ENCODE measurements around the gene QDPR.
"Not testable (repeated sequence)": the region's sequence is repeated elsewhere in the genome, so short reads cannot be mapped to it uniquely, and the experiment has no call there.

QDPR gene
- total RNA-seq, result 6.6 to 7.2 reads per million in 2 donors

DNA sequence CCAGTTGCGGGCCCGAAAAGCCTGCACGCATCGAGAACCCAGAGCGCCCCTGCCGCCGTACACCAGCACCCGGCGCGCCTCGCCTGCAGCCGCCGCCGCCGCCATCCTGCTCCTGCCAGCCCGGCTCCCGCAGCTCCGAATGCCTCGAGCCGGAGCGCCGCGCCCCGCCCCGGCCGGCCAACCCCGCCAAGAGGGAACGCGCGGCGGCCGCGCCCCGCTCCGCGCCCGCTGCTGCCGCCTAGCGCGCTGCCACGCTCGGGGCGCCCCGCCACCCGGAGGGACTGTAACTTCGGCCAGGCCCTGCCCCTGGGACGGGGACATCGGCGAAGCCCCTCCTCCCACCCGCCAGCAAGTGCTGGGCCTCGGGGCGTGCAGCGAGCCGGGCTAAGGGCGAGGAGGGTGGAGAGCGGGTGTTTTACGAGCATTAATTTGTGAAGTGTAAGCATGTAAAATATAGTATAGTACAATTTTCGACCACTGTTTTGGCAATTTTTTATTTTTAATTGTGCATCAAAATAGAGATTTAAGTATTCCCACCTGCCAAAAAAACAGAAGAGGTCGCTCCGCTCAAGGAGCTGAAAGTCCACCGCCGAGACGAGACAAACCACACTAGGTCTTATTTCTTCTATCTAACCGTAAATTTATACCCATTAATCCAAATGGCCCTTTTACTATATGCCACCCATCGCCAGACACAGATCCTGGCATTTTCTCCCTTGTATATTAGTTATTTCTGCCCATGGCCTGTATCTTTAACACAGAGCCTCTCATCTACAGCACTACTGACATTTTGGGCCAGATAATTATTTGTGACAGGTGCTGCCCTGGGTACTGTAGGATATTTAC is at the start of gene QDPR:
TSS of gene QDPR (minus strand) at position 141 of the 846 bp plus-strand sequence. CDS start at position 105, 36 bp downstream.
- peak; percentile 58 for DNase-seq

DNA sequence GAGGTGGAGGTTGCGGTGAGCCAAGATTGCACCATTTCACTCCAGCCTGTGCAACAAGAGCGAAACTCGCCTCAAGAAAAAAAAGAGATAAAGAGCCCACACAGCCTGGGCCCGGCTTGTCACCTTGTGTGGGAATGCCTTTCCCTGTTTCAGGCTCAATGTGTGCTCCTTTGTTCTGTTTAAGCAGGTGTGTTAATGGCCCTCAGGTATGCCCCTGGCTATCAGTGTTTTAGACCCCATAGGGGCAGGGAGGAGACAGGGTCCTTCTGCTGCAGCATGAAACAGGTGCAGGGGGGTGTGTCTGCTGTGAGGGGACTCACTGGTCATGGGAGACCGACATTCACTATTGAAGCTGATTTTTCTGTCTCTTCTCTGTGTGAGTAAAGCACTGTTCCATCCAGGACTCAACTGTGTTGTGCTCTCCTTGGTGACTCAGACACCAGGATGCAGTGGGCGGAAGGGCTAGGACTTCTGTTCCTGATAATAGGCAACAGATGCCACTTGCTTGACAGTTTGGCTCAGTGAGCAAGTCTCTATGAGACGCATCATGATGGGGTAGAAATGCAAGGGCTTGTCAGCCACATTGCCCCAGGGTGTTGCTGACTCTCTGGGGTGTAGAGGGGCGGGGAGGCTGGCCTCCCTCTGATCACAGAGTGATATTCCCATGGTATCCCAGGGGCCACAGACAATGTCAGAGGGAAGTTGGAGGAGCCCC is 49.5 kb upstream of the QDPR start:
- DNase-seq, result no peak

DNA sequence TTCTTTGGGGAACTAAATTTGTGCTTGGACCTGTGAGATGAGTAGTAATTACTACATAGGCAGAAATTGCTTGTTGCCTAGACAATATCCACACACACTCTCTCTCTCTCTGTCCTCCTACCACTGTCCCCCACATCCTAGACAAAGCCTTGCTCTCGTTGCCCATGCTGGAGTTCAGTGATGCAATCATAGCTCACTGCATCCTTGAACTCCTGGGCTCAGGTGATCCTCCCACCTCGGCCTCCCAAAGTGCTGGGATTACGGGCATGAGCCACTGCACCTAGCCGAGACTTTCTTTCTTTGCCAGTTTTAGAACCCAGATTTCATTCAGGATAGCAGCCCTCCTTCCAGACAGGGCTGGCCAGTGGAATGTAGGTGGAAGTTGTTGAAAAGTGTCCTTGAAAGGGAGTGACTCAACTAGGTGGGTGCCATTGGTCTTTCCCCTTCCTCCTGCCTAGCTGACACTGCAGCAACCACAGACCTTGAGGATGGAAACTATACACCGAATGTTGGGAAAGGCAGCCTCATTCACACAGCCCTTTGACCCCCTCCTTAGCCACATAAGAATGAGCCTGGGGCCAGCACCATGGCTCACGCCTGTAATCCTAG is 48.3 kb upstream of the QDPR start:
- DNase-seq, result no peak

DNA sequence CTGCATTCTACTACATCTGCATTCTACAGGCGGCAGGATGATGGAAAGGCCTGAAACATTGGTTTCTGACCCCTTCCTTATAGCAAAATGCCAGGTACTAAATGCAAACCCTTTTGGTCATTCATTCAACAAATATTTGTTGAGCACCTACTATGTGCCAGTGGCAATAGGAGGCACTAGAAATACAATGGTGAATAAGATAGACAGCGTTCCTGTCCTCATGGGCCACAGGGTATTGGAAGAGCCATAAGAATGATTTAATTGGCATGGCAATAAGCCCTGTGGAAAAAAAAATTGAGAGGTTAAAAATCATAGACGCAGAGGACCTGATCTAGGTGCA is 47.8 kb upstream of the QDPR start:
- no peak for DNase-seq

DNA sequence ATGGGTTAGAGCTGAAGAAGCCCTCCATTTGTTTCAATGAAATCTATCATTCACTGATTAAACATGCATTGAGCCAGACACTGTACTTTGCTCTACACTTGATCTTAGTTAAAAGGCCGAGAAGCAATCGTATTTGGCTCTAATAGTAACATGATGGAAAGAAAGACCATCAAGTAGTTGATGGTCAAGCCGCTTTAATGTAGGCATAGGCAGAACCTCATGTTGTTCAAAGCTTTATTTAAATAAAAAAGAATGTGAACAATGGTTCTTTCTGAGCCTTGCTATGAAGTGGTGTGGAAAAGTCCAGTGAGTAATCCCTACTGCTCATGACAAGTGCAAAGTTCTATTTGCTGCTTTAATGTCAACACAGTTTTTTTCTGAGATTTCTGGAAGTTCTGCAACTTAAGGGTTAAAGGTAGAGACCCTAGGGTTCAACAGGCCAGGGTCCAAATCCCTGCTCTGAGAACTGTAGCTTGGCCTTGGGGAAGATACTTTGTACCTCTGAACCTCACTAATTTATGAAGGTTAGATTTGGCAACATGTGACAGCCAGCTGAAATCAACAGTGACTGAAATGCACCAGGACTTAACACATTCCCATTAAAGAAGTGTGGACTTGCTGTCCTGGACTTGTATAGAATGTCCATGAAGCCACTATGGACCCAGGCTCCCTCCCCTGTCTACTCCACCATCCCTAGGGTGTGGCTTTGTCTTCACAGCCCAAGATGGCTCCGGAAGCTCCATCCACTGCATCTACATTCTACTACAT is 47.2 kb upstream of the QDPR start:
- DNase-seq, result no peak

DNA sequence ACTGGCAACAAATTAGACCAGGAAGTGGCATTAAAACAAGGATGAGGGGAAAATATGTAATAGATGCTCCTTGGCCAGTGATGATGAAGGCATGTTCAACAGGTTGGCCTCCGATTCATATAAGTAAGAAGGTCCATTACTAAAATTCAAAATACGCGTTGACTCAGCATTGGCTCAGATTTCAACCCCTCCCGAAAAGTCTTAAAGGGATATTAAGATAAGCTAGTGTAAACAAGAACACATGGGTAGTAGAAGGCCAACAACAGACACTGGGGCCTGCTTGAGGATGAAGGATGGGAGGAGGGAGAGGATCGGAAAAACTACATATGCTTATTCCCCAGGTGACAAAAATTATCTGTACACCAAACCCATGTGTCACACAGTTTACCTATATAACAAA is 46.0 kb upstream of the QDPR start:
- DNase-seq, result no peak

DNA sequence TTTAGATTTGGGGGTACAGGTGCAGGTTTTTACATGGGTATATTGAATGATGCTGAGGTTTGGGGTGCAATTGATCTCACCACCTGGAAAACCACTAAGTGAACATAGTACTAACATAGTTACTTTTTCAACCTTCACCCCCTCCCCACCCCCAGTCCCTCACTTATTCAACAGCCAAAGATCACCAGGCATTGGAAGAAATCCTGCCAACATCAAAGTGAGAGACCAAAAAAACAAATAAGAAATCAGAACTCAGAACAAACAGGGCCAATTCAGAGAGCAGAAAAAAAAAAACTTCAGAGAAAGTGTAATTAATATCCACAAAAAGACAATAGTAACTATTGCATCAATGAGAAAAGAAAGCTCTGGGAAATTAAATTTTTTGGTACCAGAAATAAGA is 44.6 kb upstream of the QDPR start:
- DNase-seq, result no peak

DNA sequence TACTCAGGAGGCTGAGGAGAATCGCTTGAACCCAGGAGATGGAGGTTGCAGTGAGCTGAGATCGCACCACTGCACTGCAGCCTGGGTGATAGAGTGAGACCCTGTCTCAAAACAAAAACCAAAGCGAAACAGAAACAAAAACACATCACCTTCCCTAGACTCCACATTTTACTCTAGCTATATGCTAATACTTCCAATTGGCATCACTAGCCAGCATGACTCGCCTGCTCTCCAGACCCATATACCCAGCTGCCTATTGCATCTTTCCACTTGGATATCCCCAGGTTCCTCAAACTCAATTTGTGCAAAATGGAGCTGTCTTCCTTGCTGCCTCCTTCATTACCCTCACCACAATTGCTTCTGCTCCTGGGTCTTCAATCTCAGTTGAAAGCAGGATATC is 42.7 kb upstream of the QDPR start:
- DNase-seq, result no peak

DNA sequence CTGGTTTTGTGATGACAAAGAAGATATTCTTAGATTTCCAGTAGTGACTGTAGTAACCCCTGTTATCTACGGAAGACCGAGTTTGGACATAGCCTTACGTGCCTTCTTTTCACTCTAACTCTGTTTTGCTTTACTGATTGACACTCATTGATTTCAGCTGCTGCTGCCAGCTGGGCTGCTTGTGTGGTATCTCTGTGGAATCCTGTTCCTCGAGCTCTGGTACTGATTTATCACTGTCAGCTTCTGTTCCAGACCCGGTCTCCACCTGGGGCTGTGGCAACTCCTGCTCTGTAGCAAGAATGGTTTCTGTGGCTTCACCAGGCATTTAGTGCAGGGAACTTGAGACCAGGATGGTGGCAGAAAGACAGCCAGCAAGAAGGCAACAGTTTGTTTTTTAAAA is 40.5 kb upstream of the QDPR start:
- DNase-seq, result no peak

DNA sequence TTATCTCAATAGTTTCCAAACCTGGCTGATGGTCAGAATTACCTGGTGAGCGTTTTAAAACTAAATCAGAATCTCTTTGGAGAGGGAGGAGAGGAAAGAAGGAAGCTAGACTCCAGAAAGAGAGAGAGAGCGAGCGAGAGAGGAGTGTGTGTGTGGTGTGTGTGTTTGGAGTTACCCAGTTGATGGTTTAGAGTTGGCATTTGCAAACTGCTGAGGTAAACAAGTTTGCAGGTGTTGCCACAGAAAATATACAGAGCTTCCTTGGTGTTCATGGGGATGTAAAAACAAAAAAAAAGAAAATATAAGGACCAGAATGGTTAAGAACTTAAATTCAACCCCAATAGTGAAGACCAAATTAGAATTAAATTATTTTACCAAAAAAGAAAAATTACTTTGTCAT is 38.7 kb upstream of the QDPR start:
- DNase-seq, result no peak

DNA sequence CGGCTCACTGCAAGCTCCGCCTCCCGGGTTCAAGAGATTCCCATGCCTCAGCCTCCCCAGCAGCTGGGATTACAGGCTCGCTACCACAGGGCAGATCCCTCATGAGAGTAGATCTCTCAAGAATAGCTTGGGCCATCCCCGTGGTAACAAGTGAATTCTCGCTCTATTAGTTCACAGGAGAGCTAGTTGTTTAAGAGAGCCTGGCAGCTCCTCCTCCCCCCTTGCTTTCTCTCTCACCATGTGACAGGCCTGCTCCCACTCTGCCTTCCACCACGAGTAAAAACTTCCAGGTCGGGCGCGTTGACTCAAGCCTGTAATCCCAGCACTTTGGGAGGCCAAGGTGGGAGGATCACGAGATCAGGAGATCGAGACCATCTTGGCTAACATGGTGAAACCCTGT is 34.8 kb upstream of the QDPR start:
- no peak for DNase-seq

DNA sequence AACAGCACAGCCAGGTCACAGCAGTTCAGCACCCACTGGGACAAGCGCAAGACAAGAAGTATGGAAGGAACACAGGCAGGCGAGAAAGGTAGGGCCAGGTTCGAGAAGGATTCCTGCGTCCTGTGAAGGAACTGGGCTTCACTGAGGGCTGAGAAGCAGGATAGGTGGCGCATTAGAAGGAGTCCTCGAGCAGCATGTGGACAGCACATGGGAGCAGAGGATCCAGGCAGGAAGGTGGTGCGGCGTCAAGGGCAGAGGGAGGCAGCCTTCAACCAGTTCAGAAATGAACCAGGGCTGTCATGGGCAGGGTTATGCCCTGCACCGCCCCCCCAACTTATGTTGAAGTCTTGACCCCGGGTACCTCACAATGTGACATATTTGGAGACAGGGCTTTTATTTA is 34.3 kb upstream of the QDPR start:
- DNase-seq, result no peak

DNA sequence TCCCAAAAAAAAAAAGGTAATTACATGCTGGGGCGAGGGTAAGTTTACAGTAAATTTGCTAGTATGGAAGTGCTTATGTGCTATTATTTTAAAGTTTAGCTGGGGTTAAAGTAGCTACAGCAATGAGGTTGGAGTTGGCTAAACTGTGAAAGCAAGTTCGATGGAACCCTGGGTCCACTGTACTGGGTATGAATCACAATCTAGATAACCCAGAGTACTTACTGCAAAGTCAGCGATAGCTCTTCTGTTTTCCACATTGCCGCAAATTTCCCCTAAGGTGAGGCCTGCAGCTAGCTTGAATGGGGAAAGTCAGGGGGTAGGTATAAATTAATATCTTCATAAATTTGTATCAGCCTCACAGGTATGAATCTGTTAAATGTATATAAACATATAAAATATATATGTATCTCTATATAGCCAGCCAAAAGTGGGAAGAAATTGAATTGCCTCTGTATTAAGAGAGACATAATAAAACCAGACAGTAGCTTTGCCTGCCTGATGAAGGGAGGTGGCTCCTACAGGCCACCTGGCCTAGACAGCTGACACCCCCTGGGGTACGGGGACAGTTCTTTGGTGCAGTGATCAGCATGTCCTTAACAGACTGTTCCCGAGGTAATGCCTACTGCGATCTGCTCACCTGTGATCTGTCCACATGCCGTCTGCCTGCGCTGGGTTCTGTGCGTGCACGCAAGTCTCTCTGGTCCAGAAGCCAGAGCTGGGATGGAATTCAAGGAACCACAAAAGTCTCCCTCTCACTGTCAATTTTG is 33.7 kb upstream of the QDPR start:
- DNase-seq, result no peak

DNA sequence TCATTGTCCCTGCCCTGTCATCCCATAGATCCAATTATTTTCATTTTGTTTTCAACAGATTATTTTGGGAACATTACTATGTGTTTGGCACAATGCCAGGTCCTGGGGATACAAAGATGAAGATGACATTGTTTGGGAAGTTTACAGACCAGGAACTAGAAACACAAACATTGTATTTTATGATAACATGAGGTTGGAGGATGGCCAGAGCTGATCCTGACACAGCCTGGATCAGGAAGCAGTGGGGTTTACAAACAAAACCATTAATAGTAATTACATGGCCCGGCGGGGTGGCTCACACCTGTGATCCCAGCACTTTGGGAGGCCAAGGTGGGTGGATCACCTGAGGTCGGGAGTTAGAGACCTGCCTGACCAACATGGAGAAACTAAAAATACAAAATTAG is 32.9 kb upstream of the QDPR start:
- DNase-seq, result no peak

DNA sequence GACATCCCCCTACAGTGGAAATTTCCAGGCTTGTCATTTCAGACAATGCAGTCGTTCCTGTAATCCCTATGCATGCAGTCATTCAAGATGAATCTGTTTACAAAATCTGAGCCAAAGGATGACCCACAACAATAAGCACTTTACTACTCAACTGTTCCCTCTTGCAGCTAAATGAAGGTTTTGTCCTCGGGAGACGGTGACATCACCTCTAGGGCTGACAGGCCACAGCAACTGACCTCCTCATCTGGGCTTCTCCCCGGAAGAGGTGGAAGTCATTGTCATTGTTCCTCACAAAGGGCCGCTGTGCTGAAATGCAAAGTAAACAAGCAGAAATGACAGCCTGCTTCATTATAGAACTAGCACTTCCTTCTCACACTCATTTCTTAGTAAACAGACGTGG is 32.3 kb upstream of the QDPR start:
- no peak for DNase-seq

DNA sequence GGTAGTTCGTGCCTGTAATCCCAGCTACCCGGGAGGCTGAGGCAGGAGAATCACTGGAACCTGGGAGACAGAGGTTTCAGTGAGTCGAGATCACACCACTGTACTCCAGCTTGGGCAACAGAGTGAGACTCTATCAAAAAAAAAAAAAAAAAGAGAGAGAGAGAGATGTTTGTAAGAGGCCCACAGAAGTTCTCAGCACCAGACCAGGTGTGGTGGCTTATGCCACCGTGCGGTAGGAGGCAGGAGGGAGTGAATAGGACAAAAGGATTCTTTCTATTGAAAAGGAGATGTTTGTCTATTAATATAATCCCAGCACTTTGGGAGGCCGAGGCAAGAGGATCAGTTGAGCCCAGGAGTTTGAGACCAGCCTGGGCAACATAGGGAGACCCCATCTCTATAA is 25.2 kb upstream of the QDPR start:
- DNase-seq, result not testable (repeated sequence)

DNA sequence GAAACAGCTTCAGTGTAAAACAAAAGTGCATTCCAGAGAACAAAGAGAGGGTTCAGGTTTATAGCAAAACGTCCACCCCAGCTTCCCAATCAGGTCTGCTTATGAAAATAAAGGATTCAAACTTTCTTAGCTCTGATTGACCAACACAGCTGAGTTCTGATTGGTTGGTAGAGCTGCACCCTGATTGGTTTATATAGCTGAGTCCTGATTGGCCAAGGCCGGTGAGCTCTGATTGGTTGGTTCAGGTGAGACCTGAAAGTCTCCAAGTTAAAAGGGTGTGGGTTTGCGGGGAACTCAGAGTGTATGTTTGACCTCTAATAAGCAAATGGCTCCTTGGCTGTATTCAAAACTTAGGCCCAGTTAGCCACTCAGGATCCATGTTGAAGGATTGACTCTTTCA is 24.0 kb upstream of the QDPR start:
- DNase-seq, result no peak

DNA sequence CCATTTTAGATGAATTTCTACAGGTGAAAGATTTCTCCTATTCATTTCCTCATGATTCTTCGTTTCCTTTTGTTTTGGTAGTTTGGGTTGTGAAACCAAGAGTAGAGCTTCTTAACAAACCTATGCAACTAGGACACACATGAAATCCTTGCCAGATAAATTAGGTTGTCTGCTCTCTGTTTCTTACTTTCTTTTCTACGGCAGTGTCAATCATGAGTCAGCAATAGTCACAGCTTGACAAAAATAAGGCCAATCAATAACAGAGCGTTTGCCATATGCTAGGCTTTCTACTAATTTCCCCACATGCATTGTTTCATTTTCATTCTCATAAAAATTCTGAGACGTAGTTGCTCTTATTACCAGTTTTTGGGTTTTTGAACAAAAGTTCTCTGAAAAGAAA is 23.4 kb upstream of the QDPR start:
- DNase-seq, result no peak

DNA sequence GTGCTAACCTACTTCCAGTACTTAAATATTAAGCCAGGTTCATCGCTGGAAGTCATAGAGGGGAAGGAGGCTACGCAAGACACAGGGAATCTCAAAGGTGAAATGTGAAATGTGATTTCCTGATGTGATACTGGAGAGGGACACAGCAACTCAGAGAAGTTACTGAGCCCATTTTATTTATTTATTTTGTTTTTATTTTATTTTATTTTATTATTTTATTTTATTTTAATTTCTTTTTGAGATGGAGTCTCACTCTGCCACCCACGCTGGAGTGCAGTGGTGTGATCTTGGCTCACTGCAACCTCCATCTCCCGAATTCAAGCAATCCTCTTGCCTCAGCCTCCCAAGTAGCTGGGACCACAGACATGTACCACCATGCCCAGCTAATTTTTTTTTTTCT is 22.8 kb upstream of the QDPR start:
- no peak for DNase-seq

DNA sequence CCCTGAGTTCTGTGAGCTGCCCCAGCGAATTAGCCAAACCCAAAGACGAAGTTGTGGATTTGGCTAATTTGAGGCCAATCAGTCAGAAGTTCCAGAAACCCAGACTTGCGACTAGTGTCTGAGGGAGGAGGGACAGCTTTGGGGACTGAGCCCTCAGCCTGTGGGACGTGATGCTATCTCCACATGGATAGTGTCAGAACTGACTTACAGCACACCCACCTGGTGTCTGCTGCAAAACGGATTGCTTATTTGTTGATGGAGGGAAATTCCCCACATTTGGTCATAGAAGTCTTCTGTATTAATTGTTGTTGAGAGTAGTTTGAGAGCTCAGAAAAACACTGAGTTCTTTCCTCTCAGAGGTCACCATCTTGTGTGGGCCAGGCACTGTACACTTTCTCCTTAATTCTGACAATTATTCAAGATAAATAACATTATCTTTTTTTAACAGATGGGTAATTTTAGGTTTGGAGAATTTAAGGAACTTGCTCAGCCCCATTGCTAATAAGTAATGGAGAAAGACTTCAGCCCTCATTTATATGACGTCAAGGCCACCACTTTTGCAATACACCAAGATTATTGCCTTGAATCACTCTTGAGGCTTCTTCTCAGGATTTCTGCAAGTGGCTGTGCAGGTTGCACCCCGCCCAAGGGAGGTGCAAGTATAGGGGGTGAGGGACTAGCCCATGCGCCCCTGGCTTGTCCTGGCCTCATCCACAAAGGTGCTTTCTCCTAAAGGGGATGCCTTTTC is 19.8 kb upstream of the QDPR start:
- no peak for DNase-seq

DNA sequence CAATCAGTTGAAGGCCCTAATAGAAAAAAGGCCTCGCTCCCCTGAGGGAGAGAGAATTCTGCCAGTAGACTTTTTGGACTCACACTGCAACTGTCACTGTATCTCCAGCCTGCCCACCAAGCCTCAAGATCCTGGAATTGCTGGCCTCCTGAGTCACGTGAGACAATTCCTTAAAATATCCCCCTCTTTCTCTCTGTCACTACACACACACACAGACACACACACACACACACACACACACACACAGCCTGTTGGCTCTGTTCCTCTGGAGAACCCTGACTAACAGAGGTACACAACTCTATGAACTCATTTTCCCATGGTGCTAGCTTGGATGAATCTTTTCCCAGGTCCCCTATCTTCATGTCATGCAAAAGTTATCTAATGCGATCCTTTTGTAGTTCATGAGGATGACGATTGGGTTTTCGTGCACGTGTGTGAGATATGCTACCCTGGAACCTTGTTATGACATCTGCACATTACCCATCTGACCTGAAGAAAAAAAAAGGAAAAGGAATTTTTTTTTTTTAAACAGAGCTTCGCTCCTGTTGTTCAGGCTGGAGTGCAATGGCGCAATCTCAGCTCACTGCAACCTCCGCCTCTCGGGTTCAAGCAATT is 16.8 kb upstream of the QDPR start:
- DNase-seq, result no peak

Measured in activated gamma-delta T cell (primary cell).